DND-41 (cell line): ENCODE data around the gene RAD51B.

ENCODE experiments used
- ATAC-seq: fragments of 200-7000 bp; cut with Tn5 transposase; 3 replicates; pipeline ENCODE4 v1.9.1; 2021; ENCODE audit warnings: low read depth; ENCODE audit not compliant: insufficient read depth
- DNase-seq: peaks from one replicate; pipeline ENCODE4 v3.0.0-alpha.2; 2020
- H2AFZ ChIP-seq: 2 replicates; pipeline ENCODE4 v1.6.0; 2012; ENCODE audit warnings: low read depth, low read length
- H3K27ac ChIP-seq: 2 replicates; pipeline ENCODE4 v1.5.1; 2012; ENCODE audit warnings: low read length, inconsistent platforms
- H3K27me3 ChIP-seq: fragments of 200-600 bp; sonication (generic); 2 replicates; pipeline ENCODE4 v1.6.0; 2012; ENCODE audit warnings: low read length, mild to moderate bottlenecking, inconsistent platforms; ENCODE audit not compliant: insufficient read depth, poor library complexity
- H3K36me3 ChIP-seq: 2 replicates; pipeline ENCODE4 v1.5.1; 2012; ENCODE audit warnings: low read length, inconsistent platforms; ENCODE audit not compliant: insufficient read depth
- H3K4me1 ChIP-seq: 2 replicates; pipeline ENCODE4 v1.5.1; 2012; ENCODE audit warnings: mild to moderate bottlenecking, low read length; ENCODE audit not compliant: insufficient read depth
- H3K4me2 ChIP-seq: 2 replicates; pipeline ENCODE4 v1.6.0; 2012; ENCODE audit warnings: mild to moderate bottlenecking, moderate library complexity, low read length, inconsistent platforms; ENCODE audit not compliant: insufficient read depth
- H3K4me3 ChIP-seq, 2 experiments: fragments of 200-600 bp in 1 of 2; shearing (Covaris generic) in 1 of 2; 2 replicates each; pipeline ENCODE4 v1.5.1; 2012 to 2016; ENCODE audit warnings: inconsistent platforms in 2 of 2, low read length in 2 of 2, mild to moderate bottlenecking in 2 of 2, low read depth in 1 of 2, moderate library complexity in 1 of 2
- H3K79me2 ChIP-seq: 2 replicates; pipeline ENCODE4 v1.6.0; 2012; ENCODE audit warnings: low read length, inconsistent platforms; ENCODE audit not compliant: insufficient read depth
- H3K9ac ChIP-seq: 2 replicates; pipeline ENCODE4 v1.6.0; 2012; ENCODE audit warnings: low read depth, mild to moderate bottlenecking, inconsistent platforms, low read length, moderate library complexity
- H3K9me3 ChIP-seq: 2 replicates; pipeline ENCODE4 v1.5.1; 2012; ENCODE audit warnings: low read length, moderate library complexity, mild to moderate bottlenecking, inconsistent platforms; ENCODE audit not compliant: insufficient read depth, severe bottlenecking
- H4K20me1 ChIP-seq: 2 replicates; pipeline ENCODE4 v1.6.0; 2012; ENCODE audit warnings: low read length; ENCODE audit not compliant: insufficient read depth
- CTCF ChIP-seq: IDR thresholded peaks from 2 replicates; pipeline ENCODE4 v1.5.1; 2012; ENCODE audit warnings: borderline replicate concordance, low read length, moderate library complexity, mild to moderate bottlenecking; ENCODE audit not compliant: poor library complexity, severe bottlenecking; ENCODE audit errors: extremely low read depth
- EZH2 ChIP-seq: IDR thresholded peaks from 3 replicates; pipeline ENCODE4 v1.6.1; 2012; ENCODE audit warnings: borderline replicate concordance, low read depth, mild to moderate bottlenecking, moderate library complexity, low read length, inconsistent platforms; ENCODE audit not compliant: severe bottlenecking

RAD51B gene

DNA sequence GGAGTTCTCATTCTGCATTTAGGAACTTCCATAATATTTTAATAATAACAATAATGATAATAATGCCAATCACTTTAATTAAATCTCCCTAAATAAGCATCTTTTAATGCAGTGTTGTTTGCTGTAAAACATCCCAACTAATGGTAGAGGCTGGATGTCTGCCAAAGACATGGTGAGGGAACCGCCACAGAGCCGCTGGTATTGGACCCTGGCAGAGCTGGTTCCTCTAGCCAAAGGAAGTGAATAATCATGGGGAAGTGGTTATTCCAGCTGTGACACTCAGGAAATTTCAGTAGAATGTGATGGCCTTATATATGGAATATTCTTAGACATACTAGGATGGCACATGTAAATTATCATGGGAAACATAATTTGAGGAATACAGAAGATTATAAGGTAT lies 490.0 kb downstream of the RAD51B start:
- Histone ChIP-seq H4K20me1 (no peaks in the 10 kb centered on the region), H3K27ac (no peak overlapping the region), H3K79me2 (no peaks in the 10 kb centered on the region), H3K4me1 (no peaks in the 10 kb centered on the region), H3K9me3 (no peaks in the 10 kb centered on the region), H2AFZ (no peak overlapping the region), H3K36me3 (no peaks in the 10 kb centered on the region), H3K9ac (no peak overlapping the region), H3K4me3 (no peak overlapping the region), H3K27me3 (no peaks in the 10 kb centered on the region), H3K4me2 (no peak overlapping the region)
- TF ChIP-seq EZH2 (no peak), CTCF (no peak)
- ATAC-seq (no peak), DNase-seq (no peak)

GRCh38 chr14:68312300-68312699 lies 492.7 kb downstream of the RAD51B start:
- Histone ChIP-seq H4K20me1 (no peaks in the 10 kb centered on the region), H3K4me3 (no peak overlapping the region), H3K36me3 (no peaks in the 10 kb centered on the region), H3K4me2 (no peak overlapping the region), H3K9me3 (no peaks in the 10 kb centered on the region), H3K79me2 (no peaks in the 10 kb centered on the region), H3K27me3 (no peaks in the 10 kb centered on the region), H2AFZ (no peak overlapping the region), H3K4me1 (no peaks in the 10 kb centered on the region), H3K9ac (no peak overlapping the region), H3K27ac (no peak overlapping the region)
- TF ChIP-seq CTCF, result no peak
- no peak for TF ChIP-seq EZH2
- DNase-seq (no peak), ATAC-seq (no peak)

- TF ChIP-seq EZH2, result no peak
- no peak for TF ChIP-seq CTCF
- Histone ChIP-seq H3K9ac (no peak overlapping the region), H3K4me1 (no peaks in the 10 kb centered on the region), H3K27ac (no peak overlapping the region), H4K20me1 (no peaks in the 10 kb centered on the region), H3K36me3 (no peaks in the 10 kb centered on the region), H3K79me2 (no peaks in the 10 kb centered on the region), H3K9me3 (no peaks in the 10 kb centered on the region), H2AFZ (no peak overlapping the region), H3K4me2 (no peak overlapping the region), H3K4me3 (no peak overlapping the region), H3K27me3 (no peaks in the 10 kb centered on the region)
- DNase-seq, result no peak
- ATAC-seq, result no peak
These were observed 493.5 kb downstream of the RAD51B start for GRCh38 chr14:68312884-68313610.
